ENCODE data around the gene IL19. TPM values are rescaled to one million over a fixed set of nuclear protein-coding genes. Genes with fewer than 3 reads are reported as not detected.
"Not testable (repeated sequence)": the region's sequence is repeated elsewhere in the genome, so short reads cannot be mapped to it uniquely, and the experiment has no call there.

The IL19 gene
- total RNA-seq, 1 donor from 2014 or later, result not detected

DNA sequence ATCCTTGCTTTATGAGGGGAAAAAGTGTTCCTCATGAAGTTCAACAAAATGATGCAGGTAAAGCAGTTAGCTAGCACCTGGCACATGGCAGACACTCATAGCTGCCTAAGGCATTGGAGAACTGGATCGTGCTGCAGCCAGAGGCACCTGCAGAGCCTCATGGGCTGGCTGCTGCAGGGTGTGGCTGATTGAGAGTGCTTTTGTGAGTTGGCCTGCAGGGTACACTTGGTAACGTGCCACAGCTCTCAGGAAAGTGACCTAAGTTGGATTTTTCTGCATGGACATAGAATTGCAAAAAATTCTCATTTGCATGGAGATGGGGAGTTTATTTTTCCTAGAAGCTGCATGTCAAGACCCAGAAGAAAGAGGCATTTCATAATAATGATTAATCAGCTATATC is 63.2 kb downstream of the IL19 start:
- no peak for DNase-seq

DNA sequence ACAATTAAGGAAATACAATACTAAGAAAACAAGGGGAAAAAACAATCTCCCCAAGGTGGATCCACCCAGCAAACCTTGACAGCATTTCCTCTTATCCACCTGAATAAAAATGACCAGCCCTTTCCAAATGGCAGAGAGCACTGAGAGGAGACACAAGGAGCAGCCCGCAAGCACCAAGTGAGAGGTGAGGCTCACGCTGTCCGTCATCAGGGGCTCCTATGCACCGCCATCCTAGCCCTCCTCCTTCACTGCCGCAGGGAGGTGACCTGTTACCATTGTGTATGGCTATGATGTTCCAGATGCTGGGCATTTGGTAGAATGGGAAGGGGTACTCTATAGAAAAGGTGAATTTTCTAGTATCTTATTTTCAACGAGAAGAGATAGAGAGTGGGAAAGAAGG is 63.6 kb downstream of the IL19 start:
- no peak for DNase-seq

DNA sequence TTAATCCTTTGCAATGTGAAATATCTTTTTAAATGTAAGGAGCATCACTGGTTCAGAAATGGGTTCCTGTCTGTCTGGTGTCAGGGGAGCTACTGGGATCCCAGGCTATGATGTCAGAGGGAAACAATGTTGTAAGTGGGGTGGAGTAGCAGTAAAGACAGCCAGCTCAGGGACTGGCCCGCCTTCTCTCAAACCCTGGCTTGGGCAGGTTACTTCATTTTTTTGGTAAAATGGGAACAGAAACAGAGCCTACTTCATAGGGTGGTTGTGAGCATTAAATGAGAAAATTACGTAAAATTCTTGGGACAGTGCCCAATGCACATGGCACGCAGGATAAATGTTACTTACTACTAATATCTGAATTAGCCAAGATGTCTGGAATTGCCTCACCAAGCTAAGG is 64.1 kb downstream of the IL19 start:
- DNase-seq, result no peak

DNA sequence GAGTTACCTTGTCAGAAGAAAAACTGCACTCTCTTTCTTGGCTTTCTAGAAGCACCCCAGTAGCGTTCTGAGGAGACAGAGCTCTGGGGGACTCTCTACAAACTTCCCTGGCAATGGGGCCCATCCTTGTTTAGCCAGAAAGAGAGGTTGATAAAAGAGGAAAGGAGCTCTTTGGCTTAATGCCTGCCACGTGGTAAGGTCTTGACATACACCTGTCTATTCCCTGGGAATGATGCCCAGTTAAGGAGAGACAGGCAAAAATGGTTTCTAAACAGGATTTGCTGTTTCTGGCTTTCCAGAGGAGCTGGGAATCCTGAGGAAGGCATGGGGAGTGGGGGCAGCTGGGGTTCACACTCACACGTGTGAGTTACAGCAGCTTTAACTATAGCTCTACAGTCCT is 64.6 kb downstream of the IL19 start:
- DNase-seq, result no peak

DNA sequence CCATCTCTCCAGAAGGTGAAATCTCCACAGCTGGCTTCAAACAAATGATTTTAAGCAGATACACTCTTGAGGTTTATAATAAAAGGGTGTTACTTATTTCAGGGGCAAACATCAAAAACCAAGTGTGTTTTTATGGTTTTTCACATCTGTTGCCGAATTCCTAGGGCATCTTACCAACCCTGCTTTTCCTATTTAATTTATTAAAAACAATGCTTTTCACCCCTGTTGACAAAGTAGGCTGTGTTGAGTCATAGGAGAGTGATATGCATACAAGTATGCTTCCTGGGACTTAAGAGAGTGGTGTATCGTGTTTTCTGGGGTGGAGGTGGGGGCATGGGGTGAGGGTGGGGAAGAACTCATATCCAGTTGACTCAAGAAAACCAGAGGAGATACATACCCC is 65.5 kb downstream of the IL19 start:
- DNase-seq, result no peak

DNA sequence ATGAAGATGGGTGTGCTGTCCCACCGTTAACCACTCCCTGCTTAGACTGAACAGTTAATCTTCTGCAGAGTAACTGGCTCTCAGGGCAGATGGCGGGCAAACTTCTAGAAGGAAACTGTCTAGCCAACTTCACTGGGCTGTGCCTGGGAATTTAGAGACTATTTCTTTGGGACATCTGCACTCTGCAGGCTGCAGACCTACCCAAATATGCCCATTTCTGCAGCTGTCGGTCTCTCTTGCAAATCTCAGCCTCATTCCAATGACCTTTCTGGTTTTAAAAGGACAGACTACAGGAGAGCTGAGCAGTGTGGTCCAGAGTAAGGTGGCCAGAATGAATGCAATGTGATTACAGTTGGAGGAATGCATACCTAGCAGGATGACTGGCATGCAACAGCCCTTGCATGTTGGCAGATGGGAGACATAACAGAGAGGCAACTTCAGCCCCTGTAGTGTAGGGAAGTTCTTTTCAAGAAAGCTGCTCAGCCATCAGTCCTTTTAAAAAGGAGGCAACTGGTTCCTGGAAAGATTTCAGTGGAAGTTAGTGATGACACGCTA is 68.5 kb downstream of the IL19 start:
- no peak for DNase-seq

DNA sequence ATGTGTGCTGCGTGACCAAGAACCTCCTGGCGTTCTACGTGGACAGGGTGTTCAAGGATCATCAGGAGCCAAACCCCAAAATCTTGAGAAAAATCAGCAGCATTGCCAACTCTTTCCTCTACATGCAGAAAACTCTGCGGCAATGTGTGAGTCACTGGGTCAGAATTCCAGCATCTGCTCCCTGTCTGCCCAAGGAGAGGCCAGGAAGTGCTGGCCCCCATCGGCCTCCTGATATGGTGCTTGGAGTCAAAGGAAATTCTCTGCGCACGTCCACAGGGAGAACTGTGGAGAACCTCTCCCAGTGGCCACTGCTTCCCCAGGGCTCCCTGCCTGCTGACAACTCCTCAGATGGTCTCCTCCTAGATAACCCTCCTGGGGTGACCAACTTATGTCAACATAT is 69.3 kb downstream of the IL19 start:
- DNase-seq, result no peak

DNA sequence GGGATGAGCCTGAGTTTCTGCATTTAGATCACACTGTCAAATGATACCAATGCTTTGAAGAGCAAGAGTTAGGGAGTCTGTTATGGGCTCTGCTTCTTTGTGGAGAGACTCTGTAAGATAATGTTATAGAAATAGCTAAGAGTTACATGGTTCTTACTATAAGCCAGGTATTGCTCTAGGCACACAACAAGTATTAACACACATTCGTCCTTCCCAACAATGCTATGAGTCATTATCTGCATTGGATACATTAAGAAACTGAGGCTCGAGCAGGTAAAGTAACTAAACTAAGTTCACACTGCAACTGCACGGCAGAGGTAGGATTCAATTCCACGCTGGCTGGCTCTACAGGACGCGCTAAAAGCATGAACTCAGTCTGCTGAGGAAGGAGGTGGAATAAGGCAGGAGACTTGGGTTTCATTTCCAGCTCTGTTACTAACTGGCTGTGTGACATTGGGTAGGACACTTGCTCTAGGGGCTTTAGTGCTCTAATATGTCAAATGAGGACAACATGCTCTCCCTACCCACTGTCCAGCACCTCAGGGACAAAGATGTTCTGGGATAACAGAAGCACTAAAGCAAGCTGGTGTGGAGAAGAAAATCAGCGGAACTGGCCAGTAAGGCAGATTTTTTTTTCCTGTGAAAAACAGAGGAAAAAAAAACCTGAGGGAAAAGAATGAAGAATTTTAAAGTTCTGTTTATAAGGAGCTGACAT is 71.2 kb downstream of the IL19 start:
- DNase-seq, result no peak

DNA sequence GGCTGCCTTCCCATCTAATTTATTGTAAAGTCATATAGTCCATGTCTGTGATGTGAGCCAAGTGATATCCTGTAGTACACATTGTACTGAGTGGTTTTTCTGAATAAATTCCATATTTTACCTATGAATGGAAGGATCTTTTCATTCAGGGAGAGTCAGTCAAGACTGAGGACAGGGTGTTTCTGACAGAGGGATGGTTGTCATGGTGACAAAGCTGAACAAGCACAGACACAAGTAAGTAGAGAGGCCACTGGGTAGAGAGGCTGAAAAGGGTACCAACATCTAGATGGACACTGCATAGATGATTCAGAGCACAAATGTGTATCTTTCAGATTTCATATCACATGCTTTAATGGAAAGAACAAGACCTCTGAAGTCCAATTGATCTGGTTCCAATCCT is 72.3 kb downstream of the IL19 start:
- no peak for DNase-seq

DNA sequence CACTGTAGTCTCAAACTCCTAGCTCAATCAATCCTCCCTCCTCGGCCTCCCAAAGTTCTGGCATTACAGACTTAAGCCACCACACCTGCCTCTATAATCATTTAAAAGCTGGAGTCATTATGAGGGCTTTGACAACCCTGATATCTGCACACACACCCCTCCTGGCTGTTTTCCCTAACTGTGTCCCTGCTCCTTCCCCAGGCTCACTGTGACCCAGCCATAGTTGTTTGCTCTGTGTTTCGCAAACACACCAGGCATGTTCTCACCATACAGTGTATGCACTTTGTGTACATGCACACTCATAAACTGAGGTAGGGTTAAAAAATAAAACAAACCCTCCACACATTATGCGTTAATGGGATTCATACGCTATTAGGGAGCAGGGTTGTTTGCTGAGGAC is 73.1 kb downstream of the IL19 start:
- DNase-seq, result no peak

DNA sequence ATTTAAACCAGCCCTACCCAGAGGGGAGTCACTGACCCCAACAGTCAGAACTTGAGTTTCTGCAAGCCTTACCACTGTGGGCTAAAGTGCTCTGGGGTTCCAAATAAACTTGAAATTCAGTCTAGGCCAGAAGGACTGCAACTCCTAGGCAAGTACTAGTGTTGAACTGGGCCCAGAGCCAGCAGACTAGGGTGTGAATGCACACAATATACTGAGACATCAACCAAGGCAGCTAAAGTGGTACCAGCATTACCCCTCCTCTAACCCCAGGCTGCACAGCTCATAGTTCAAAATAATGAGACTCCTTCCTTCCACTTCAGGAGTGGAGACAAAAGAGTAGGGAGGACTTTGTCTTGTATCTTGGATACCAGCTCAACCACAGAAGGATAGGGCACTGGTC is 75.9 kb downstream of the IL19 start:
- DNase-seq, result no peak

DNA sequence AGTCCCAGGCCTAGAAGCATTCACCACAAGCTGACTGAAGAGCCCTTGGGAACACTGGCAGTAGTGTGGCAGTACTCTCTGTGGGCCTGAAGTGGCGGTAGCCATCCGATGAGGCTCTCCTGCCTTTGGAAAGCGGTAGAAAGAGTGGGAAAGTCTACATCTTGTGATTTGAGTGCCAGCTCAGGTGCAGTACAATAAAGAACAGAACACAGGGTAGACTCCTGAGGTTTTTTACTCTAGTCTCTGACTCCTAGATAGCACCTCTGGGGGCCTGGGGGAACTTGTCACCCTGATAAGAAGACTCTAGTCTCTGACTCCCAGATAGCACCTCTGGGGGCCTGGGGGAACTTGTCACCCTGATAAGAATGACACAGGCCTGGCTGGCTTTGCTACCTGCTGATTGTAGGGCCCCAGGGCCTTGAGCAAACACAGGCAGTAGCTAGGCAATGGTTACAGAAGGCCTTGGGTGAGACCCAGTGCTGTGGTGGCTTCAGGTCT is 76.8 kb downstream of the IL19 start:
- DNase-seq, result no peak

DNA sequence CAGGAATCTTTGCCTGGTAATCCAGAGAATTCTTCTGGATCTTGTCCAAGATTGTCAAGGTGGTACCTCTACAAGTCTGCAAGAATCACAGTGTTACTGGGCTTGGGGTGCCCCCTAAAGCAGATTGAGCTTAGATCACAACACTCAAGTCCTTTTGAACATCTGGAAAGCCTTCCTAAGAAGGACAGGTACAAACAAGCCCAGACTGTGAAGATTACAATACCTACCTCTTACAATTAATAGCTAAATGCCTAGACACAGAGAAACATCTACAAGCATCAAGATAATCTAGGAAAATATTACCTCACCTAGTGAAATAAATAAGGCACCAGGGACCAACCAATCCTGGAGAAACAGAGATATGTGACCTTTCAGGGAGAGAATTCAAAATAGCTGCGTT is 77.4 kb downstream of the IL19 start:
- no peak for DNase-seq

DNA sequence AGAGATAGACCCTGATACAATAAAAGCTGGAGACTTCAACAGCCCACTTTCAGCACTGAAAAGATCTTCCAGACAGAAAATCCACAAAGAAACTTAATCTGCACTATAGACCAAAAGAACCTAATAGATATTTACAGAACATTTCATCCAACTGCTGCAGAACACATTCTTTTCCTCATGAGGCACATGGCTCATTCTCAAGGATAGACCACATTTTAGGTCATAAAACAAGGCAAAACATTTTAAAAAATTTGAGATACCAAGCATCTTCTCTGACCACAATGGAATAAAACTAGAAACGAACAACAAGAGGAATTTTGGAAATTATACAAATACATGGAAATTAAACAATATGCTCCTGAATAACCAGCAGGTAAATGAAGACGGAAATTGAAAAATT is 79.8 kb downstream of the IL19 start:
- no peak for DNase-seq

DNA sequence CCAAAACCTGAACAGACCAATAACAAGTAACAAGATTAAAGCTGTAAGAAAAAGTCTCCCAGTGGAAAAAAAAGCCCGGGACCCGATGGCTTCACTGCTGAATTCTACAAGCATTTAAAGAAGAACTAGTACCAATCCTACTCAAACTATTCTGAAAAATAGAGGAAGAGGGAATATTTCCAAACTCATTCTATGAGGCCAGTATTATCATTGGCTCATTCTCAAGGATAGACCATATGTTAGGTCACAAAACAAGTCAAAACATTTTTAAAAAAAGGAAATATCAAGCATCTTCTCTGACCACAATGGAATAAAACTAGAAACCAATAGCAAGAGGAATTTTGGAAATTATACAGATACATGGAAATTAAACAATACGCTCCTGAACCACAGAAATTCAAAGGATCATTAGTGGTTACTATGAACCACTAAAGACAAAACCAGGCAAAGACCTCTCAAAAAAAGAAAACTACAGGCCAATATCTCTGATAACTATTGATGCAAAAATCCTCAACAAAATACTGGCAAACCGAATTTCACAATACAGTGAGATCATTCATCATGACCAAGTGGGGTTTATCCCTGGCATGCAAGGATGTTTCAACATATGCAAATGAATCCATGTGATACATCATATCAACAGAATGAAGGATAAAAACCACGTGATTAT is 80.9 kb downstream of the IL19 start:
- no peak for DNase-seq

DNA sequence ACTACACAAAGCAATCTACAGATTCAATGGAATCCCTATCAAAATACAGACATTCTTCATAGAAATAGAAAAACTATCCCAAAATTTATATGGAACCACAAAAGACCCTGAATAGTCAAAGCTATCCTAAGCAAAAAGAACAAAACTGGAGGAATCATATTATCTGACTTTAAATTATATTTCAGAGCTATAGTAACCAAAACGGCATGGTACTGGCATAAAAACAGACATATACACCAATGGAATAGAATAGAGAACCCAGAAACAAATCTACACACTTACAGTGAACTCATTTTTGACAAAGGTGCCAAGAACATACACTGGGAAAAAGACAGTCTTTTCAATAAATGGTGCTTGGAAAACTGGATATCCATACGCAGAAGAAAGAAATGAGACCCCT is 82.1 kb downstream of the IL19 start:
- not testable (repeated sequence) for DNase-seq

DNA sequence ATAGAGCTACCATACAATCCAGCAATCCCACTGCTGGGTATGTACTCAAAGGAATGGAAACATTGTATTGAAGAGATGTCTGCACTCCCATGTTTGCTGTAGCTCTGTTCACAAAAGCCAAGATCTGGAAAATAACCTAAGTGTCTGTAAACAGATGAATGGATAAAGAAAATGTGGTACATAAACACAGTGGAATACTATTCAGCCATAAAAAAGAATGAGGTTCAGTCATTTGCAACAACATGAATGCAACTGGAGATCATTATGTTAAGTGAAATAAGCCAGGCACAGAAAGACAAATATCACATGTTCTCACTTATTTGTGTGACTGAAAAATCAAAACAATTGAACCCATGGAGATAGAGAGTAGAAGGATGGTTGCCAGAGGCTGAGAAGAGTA is 83.1 kb downstream of the IL19 start:
- DNase-seq, result not testable (repeated sequence)

DNA sequence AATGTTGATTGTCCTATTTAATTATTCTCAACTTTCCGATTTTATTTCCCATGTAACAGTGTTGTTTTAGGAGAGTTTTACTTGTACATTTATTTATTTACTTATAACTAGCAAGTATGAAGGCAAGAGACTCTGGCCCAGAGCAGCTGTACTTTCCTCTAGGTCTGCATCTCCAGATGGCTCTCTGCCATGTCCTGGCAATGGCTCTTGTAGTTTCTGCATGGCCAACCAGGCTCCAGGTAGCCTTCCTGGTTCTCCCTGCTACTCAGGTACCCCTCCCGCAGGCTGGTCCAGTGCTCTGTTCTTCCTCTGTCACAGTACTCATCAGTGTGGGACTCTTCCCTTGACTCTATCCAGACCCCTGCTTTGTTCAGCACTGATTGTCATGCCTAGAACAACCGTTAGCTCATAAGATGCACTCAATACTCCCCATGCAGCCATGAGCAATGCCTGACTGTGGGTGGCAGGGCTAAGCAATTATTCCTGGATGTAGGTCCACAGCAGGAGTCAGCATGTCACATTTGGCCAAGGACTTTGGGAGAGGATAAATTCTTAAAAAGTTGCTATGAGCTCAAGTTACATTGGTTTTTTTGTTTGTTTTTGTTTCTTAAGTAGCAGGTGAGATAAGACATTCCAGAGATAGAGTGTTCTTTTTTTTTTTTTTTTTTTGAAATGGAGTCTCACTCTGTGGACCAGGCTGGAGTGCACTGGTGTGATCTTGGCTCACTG is 84.0 kb downstream of the IL19 start:
- no peak for DNase-seq

DNA sequence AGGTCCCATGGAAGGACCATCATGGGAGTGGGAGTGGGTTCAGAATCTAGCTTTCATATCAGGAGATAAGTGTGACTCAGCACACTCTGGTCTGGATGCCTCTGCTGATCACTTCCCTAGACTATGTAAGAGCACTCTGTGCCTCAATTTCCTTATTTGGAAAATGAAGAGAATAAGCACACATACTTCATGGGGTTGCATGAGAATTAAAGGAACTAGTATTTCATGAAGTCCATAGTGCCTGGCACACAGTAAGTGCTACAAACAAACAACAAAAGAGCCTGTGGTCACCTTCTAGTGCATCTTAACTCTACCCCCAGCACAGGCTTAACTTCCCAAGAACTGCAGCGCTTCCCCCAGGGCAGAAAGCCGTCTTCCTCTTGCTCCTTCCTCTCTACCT is 85.3 kb downstream of the IL19 start:
- DNase-seq, result no peak

DNA sequence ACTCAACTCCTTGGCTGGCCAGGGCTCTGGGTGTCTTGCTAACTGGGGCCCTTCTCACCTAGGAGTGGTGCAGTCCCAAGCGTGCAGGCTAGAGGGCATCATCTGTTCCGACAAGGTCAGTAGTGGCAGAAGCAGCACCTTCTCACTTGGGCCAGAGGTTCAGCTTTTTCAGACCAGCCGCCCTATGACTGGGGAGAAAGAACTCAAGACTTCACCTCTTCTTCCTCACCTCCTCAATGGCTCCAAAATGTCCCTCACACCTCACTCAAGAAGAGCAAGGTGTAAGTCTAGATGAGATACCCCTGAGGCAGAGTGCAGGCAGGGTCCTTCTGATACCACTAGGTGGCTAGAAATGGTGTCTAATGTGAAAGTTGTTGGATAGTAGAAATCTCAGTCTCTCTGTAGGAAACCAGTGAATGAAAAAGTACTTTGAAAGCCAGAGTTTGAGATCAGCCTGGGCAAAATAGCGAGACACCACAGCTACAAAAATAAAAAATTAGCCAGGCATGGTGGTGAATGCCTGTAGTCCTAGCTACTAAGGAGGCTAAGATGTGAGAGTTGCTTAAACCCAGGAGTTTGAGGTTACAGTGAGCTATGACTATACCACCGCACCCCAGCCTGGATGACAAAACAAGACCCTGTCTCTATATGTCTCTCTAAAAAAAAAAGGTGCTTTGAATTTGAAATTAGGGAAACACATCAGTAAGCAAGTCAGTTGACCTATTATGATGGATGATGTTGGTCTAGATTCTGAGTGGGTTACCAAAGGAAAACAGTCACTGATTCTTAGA is 86.3 kb downstream of the IL19 start:
- DNase-seq, result no peak

DNA sequence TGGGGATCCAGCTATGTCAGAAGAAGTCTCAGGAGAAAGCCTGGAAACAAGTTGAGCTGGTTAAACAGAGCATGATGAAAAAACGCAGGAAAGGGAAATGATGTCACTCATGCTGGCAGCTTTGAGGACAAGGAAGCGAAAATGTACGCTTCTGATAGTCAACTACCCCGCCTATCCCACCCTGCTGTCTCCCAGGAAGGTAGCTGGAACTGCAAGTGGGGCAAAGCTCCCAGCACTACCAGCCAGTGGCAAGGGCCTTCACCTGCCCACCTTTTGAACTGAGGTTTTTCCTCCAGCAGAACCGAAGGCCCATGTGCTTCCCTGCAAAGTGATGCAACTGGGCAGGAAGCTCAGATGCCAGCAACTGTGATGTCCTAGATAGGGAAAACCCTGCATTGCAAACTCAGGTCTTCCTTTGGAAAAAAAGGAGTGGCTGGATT is 88.5 kb downstream of the IL19 start:
- no peak for DNase-seq

DNA sequence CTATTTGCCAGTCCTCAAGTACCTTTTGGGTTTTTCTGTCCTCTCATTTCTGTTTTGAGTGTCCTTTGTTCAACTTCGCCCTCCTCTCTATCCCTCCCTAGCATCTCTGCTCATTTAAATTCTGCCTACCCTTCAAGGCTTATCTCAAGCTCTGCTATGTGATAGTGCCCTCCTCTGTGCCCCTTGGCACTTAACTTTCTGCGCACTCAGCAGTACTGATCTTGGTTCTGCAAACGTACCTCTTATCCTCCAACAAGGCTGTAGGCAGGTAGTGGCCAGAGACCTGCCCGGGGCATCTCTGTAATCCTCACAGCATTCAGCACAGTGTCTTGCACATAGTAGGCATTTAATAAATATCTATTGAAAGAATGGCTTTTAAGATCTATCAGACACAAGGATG is 89.6 kb downstream of the IL19 start:
- DNase-seq, result no peak
